Stimulated activated naive CD8-positive, alpha-beta T cell treated with anti-CD3 and anti-CD28 coated beads, Interleukin-15, amount 100 ng/mL, for 72 hours (primary cell): Measurements from ENCODE around the gene AMFR.
A peak's percentile ranks its signal among the peaks of the same experiment; 100 is the strongest.
"Not testable (repeated sequence)": the region's sequence is repeated elsewhere in the genome, so short reads cannot be mapped to it uniquely, and the experiment has no call there.

Experiments
- ATAC-seq: fragments of 150-1000 bp; cut with Tn5 transposase; 2 replicates; pipeline ENCODE4 v1.10.0; 2021; ENCODE audit warnings: mild to moderate bottlenecking, moderate library complexity
- DNase-seq, 2 donors: peaks; one replicate each; pipeline ENCODE4 v3.0.0; 2021 to 2022
- H3K27ac Mint-ChIP-seq, 2 donors: one replicate each; pipeline ENCODE4 v1.8.0; 2022; ENCODE audit warnings: mild to moderate bottlenecking in 2 of 2, mixed read lengths in 2 of 2, moderate library complexity in 2 of 2
- H3K27me3 Mint-ChIP-seq: one replicate; pipeline ENCODE4 v1.8.0; 2022; ENCODE audit warnings: mixed read lengths
- H3K4me1 Mint-ChIP-seq: one replicate; pipeline ENCODE4 v1.8.0; 2022; ENCODE audit warnings: mild to moderate bottlenecking, mixed read lengths
- H3K4me3 Mint-ChIP-seq, 2 donors: one replicate each; pipeline ENCODE4 v1.8.0; 2022; ENCODE audit warnings: mild to moderate bottlenecking in 2 of 2, mixed read lengths in 2 of 2, moderate library complexity in 1 of 2
- H3K9me3 Mint-ChIP-seq, 2 donors: one replicate each; pipeline ENCODE4 v1.8.0; 2022; ENCODE audit warnings: mixed read lengths in 2 of 2

The AMFR gene

GRCh38 chr16:56414366-56414765 lies 11.0 kb downstream of the AMFR start:
- no peak for ATAC-seq
- Mint-ChIP-seq H3K4me3 (no peak overlapping the region), H3K9me3 (no peaks in the 10 kb centered on the region), H3K27me3 (no peaks in the 10 kb centered on the region), H3K27ac (no peak overlapping the region), H3K4me1 (peaks cover 10% of the 10 kb centered on the region)
- no peak for DNase-seq

GRCh38 chr16:56413381-56413780 lies 12.0 kb downstream of the AMFR start:
- H3K27ac Mint-ChIP-seq: no peak overlapping the region
- no peaks in the 10 kb centered on the region for H3K9me3 Mint-ChIP-seq
- no peak for DNase-seq
- H3K4me3 Mint-ChIP-seq: no peak overlapping the region
- H3K27me3 Mint-ChIP-seq: no peaks in the 10 kb centered on the region
- H3K4me1 Mint-ChIP-seq: peaks cover 10% of the 10 kb centered on the region
- no peak for ATAC-seq

- peaks cover 10% of the 10 kb centered on the region for H3K4me1 Mint-ChIP-seq
- DNase-seq (no peak), ATAC-seq (no peak)
- no peaks in the 10 kb centered on the region for H3K27me3 Mint-ChIP-seq
- H3K9me3 Mint-ChIP-seq: no peaks in the 10 kb centered on the region
- H3K27ac Mint-ChIP-seq: no peak overlapping the region
- no peak overlapping the region for H3K4me3 Mint-ChIP-seq
Measured at GRCh38 chr16:56411624-56412023, 13.7 kb downstream of the AMFR start.

GRCh38 chr16:56411123-56411522 lies 14.2 kb downstream of the AMFR start:
- Mint-ChIP-seq H3K27me3 (no peaks in the 10 kb centered on the region), H3K4me3 (no peak overlapping the region), H3K4me1 (peaks cover 5% of the 10 kb centered on the region), H3K9me3 (no peaks in the 10 kb centered on the region), H3K27ac (no peak overlapping the region)
- ATAC-seq (no peak), DNase-seq (no peak)

- Mint-ChIP-seq H3K4me1 (peaks cover 6% of the 10 kb centered on the region), H3K4me3 (no peak overlapping the region), H3K27ac (no peak overlapping the region), H3K27me3 (no peaks in the 10 kb centered on the region), H3K9me3 (no peaks in the 10 kb centered on the region)
- DNase-seq: no peak
- ATAC-seq: no peak
Measured at GRCh38 chr16:56409195-56409594, 16.1 kb downstream of the AMFR start.

- Mint-ChIP-seq H3K27ac (no peak overlapping the region), H3K9me3 (no peaks in the 10 kb centered on the region)
- no peak for DNase-seq
Measured at GRCh38 chr16:56408379-56409098, 16.8 kb downstream of the AMFR start.

GRCh38 chr16:56405977-56406672 lies 19.2 kb downstream of the AMFR start:
- Mint-ChIP-seq H3K27me3 (no peaks in the 10 kb centered on the region), H3K27ac (no peak overlapping the region), H3K4me3 (no peak overlapping the region), H3K9me3 (no peaks in the 10 kb centered on the region), H3K4me1 (peaks cover 6% of the 10 kb centered on the region)
- ATAC-seq (no peak), DNase-seq (no peak)

More at GRCh38 chr16:56408379-56409098, 16.8 kb downstream of the AMFR start:
- ATAC-seq: no peak
- H3K27me3 Mint-ChIP-seq: no peaks in the 10 kb centered on the region
- H3K4me1 Mint-ChIP-seq: peaks cover 6% of the 10 kb centered on the region
- H3K4me3 Mint-ChIP-seq: no peak overlapping the region

GRCh38 chr16:56401482-56401881 lies 23.9 kb downstream of the AMFR start:
- Mint-ChIP-seq H3K27me3 (no peaks in the 10 kb centered on the region), H3K4me1 (peaks cover 6% of the 10 kb centered on the region), H3K9me3 (no peaks in the 10 kb centered on the region), H3K27ac (no peak overlapping the region), H3K4me3 (no peak overlapping the region)
- peak; percentile 67 for ATAC-seq
- no peak for DNase-seq

- peaks cover 3% of the 10 kb centered on the region for H3K4me1 Mint-ChIP-seq
- no peak overlapping the region for H3K4me3 Mint-ChIP-seq
- no peak overlapping the region for H3K27ac Mint-ChIP-seq
- no peaks in the 10 kb centered on the region for H3K27me3 Mint-ChIP-seq
- no peak for ATAC-seq
- H3K9me3 Mint-ChIP-seq: no peaks in the 10 kb centered on the region
- DNase-seq: no peak
Measured at GRCh38 chr16:56400458-56400857, 24.9 kb downstream of the AMFR start.

- Mint-ChIP-seq H3K27ac (no peak overlapping the region), H3K4me3 (no peak overlapping the region), H3K9me3 (no peaks in the 10 kb centered on the region), H3K27me3 (no peaks in the 10 kb centered on the region), H3K4me1 (no peaks in the 10 kb centered on the region)
- no peak for ATAC-seq
- DNase-seq: no peak
Measured at GRCh38 chr16:56399486-56399885, 25.9 kb downstream of the AMFR start.

GRCh38 chr16:56399047-56399446 lies 26.3 kb downstream of the AMFR start:
- no peaks in the 10 kb centered on the region for H3K27me3 Mint-ChIP-seq
- ATAC-seq (no peak), DNase-seq (no peak)
- no peak overlapping the region for H3K4me3 Mint-ChIP-seq
- H3K4me1 Mint-ChIP-seq: no peaks in the 10 kb centered on the region
- H3K27ac Mint-ChIP-seq: no peak overlapping the region
- H3K9me3 Mint-ChIP-seq: no peaks in the 10 kb centered on the region

GRCh38 chr16:56396724-56397123 lies 28.6 kb downstream of the AMFR start:
- ATAC-seq, DNase-seq, H3K27me3 Mint-ChIP-seq, H3K4me1 Mint-ChIP-seq, H3K9me3 Mint-ChIP-seq, H3K27ac Mint-ChIP-seq, H3K4me3 Mint-ChIP-seq: not testable (repeated sequence)

- ATAC-seq (no peak), DNase-seq (no peak)
- no peak overlapping the region for H3K4me3 Mint-ChIP-seq
- H3K9me3 Mint-ChIP-seq: no peaks in the 10 kb centered on the region
- H3K4me1 Mint-ChIP-seq: no peaks in the 10 kb centered on the region
- no peaks in the 10 kb centered on the region for H3K27me3 Mint-ChIP-seq
- H3K27ac Mint-ChIP-seq: no peak overlapping the region
Measured at GRCh38 chr16:56389554-56389953, 35.8 kb downstream of the AMFR start.

GRCh38 chr16:56388209-56388608 lies 37.1 kb downstream of the AMFR start:
- ATAC-seq (no peak), DNase-seq (no peak)
- H3K4me1 Mint-ChIP-seq: no peaks in the 10 kb centered on the region
- H3K9me3 Mint-ChIP-seq: peaks cover 6 to 11% of the 10 kb centered on the region in 2 donors
- H3K27me3 Mint-ChIP-seq: no peaks in the 10 kb centered on the region
- no peak overlapping the region for H3K4me3 Mint-ChIP-seq
- H3K27ac Mint-ChIP-seq: no peak overlapping the region

GRCh38 chr16:56387396-56387795 lies 37.9 kb downstream of the AMFR start:
- no peaks in the 10 kb centered on the region for H3K27me3 Mint-ChIP-seq
- no peak for ATAC-seq
- DNase-seq: no peak
- peak overlapping the region in 1 of 2 donors; percentile 85 for H3K27ac Mint-ChIP-seq
- H3K9me3 Mint-ChIP-seq: peaks cover 11 to 15% of the 10 kb centered on the region in 2 donors
- no peaks in the 10 kb centered on the region for H3K4me1 Mint-ChIP-seq
- H3K4me3 Mint-ChIP-seq: no peak overlapping the region

- no peak for DNase-seq
- Mint-ChIP-seq H3K4me1 (no peaks in the 10 kb centered on the region), H3K27me3 (no peaks in the 10 kb centered on the region)
Measured at GRCh38 chr16:56384074-56384721, 41.1 kb downstream of the AMFR start.

More at GRCh38 chr16:56384074-56384721, 41.1 kb downstream of the AMFR start:
- no peak overlapping the region for H3K4me3 Mint-ChIP-seq
- H3K9me3 Mint-ChIP-seq: peaks cover 35 to 41% of the 10 kb centered on the region in 2 donors
- no peak overlapping the region for H3K27ac Mint-ChIP-seq
- ATAC-seq: no peak
